Cardiac fibroblast (primary cell): ENCODE measurements around the gene COL4A2.

Experiments
- DNase-seq, 2 donors: peaks; one replicate each; pipeline versions ENCODE4 v3.0.0 to v3.0.0-alpha.2; 2010; ENCODE audit warnings: low read depth in 2 of 2
- H3K4me3 ChIP-seq, 2 donors: replicated peaks in 1 of 2; 1 replicate in 1 of 2; 2 replicates in 1 of 2; pipeline ENCODE4 v1.5.1; 2011; ENCODE audit warnings: low read depth in 2 of 2, low read length in 2 of 2, mild to moderate bottlenecking in 2 of 2, moderate library complexity in 1 of 2
- CTCF ChIP-seq: IDR thresholded peaks from one replicate; pipeline ENCODE4 v1.5.1; 2011; ENCODE audit warnings: low read depth, mild to moderate bottlenecking, low read length, inconsistent platforms

COL4A2 gene

GRCh38 chr13:110541526-110541920 lies 234.4 kb downstream of the COL4A2 start:
- no peak overlapping the region for H3K4me3 ChIP-seq
- no peak for TF ChIP-seq CTCF
- DNase-seq, result peak in 1 of 2 donors; percentile 55

- DNase-seq, result no peak
- TF ChIP-seq CTCF, result no peak
- no peak overlapping the region for H3K4me3 ChIP-seq
Observed at GRCh38 chr13:110542169-110542796, 235.2 kb downstream of the COL4A2 start.

DNA sequence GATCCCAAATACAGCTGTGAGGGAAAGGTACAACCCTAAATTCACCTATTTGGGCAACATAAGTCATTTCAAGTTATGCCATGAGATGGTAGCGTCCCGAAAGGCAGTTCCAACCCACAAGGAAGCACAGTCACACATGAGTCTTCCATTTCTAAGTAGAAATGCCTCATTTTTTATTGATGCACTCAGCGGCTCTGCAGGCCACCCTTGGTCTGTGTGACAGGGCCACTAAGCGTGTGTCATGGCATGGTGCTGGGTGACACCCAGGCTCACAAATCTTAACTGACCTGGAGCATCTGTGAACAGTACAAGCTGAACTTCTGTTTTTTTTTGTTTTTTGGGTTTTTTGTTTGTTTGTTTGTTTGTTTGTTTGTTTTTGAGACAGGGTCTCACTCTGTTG lies 239.3 kb downstream of the COL4A2 start:
- H3K4me3 ChIP-seq, result no peak overlapping the region
- TF ChIP-seq CTCF, result no peak
- peak in 1 of 2 donors; percentile 34 for DNase-seq

GRCh38 chr13:110546926-110547325 lies 239.8 kb downstream of the COL4A2 start:
- H3K4me3 ChIP-seq, result no peak overlapping the region
- DNase-seq, result peak; percentile 96 to 98
- TF ChIP-seq CTCF, result no peak

- DNase-seq, result peak in 1 of 2 donors; percentile 7
- TF ChIP-seq CTCF, result no peak
- no peak overlapping the region for H3K4me3 ChIP-seq
Observed at GRCh38 chr13:110548891-110549794, 242.1 kb downstream of the COL4A2 start.

GRCh38 chr13:110549795-110550160 lies 242.7 kb downstream of the COL4A2 start:
- no peak for DNase-seq
- no peak overlapping the region for H3K4me3 ChIP-seq
- TF ChIP-seq CTCF, result no peak
